Hippocampal formation (tissue), 2 donors: Measurements from ENCODE around the gene FBXW4.

Experiments
- DNase-seq, 2 donors: peaks; one replicate each; lab custom pipeline; 2025; lab: John Stamatoyannopoulos, UW

The FBXW4 gene, protein sequence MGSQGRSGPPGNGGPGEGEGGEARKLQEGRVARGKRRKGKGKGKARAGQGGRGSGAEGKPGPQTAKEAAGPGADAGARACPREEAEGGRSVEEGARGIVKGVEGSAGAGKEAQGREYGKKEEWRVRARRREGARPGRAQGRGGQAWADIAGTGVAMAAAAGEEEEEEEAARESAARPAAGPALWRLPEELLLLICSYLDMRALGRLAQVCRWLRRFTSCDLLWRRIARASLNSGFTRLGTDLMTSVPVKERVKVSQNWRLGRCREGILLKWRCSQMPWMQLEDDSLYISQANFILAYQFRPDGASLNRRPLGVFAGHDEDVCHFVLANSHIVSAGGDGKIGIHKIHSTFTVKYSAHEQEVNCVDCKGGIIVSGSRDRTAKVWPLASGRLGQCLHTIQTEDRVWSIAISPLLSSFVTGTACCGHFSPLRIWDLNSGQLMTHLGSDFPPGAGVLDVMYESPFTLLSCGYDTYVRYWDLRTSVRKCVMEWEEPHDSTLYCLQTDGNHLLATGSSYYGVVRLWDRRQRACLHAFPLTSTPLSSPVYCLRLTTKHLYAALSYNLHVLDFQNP

DNA sequence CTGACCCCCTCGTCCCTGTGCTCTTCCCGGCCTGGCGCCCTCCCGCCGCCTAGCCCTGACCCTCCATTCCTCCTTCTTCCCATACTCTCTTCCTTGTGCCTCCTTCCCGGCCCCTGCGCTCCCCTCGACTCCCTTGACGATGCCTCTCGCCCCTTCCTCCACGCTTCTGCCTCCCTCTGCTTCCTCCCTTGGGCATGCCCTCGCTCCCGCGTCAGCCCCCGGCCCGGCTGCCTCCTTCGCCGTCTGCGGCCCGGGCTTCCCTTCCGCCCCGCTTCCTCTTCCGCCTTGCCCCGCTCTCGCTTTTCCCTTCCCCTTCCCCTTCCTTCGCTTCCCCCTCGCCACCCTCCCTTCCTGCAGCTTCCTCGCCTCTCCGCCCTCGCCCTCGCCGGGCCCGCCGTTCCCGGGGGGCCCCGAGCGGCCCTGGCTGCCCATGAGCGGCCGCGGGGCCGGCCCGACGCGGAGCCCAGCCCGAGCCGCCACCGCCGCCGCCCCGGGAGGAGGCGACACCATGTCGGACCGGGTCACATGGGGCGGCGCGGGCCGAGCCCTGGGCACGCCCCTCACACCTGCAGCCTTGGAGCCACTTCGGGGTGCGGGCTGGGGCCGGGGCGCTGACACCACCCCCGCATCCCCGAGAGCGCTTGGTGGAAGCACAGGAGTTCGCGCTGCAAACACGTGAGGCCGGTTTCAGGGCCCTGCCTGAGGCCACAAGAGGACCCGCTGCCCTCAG, at the start of gene FBXW4:
Gene FBXW4, minus strand, starts transcription at position 497 of the 730 bp plus-strand sequence. Its CDS starts 65 bp downstream, at position 432.
- DNase-seq = peak; percentile 45 to 50

DNA sequence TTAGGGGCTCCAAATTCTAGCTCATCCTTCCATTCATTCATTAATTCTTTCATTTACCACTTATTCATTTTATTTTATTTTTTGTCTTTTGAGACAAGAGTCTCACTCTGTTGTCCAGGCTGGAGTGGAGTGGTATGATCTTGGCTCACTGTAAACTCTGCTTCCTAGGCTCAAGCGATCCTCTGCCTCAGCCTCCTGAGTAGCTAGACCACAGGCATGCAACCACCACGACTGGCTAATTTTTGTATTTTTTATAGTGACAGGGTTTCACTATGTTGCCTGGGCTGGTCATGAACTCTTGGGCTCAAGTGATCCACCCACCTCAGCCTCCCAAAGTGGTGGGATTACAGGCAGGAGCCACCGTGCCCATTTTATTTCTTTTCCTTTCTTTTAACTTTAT, 49.3 kb upstream of the FBXW4 start:
- no peak for DNase-seq

DNA sequence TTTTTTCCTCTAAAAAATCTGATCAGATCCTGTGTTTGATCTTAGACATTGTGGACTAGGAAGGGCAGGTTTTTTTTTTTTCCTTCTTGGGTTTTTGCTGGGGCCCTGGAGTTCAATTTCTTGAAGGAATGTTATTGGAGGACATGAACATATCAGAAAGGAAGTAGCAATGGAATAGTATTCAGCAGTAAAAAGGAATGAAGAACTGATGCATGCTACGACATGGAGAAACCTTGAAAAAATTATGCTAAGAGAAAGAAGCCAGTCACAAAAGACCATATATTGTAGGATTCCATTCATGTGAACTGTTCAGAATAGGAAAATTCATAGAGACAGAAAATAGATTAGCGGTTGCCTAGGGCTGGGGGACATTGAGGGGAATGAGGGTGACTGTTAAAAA, 47.0 kb upstream of the FBXW4 start:
- no peak for DNase-seq

DNA sequence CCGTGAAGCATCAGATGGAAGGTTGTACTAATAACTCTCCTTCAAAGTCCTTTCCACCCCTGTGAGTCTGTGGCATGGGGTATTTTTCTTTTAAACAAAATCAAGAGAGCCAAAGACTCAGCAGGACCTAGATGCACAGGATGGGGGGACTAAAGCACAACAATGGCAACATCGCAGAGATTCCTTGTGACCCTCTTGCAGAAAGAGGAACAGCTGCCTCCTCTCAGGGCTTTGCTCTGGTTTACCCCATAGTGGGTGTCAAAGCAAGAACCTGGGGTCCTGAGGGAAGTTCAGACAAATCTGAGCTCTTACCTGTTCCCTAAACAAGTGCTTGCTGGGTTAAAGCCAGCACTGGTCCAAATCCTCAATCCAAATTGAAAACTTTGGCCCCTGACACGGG, 41.7 kb upstream of the FBXW4 start:
- DNase-seq = no peak

DNA sequence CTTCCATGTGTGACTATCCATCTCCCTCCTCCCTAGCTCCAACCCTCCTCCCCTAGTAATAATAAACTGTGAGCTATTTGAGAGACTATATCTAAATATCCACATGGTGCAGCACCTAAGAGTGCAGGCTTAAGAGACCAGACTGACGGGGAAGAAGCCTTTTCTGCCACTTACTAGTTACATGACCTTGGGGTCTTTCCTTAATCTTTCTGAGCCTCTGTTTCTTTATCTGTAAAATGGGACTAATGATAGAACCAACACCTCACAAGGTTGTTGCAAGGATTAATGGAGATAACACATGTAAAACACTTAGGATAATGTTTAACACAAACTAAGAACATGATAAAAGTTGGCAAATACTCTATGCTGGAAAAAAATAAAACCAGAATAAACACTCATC, 37.1 kb upstream of the FBXW4 start:
- DNase-seq = no peak

DNA sequence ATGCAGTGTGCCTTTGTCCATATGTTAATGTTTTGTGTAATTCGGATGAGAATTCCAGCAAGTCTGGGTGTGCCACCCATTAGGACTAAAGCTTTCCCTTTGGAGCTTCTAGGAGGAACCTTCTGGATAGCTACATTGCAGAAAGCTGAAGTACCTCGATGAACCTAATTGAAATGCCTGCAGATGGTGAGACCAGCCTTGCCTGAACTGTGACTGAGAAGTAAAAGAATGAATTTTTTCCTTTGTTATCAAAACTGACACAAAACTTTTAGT, 31.1 kb upstream of the FBXW4 start:
- DNase-seq = no peak

DNA sequence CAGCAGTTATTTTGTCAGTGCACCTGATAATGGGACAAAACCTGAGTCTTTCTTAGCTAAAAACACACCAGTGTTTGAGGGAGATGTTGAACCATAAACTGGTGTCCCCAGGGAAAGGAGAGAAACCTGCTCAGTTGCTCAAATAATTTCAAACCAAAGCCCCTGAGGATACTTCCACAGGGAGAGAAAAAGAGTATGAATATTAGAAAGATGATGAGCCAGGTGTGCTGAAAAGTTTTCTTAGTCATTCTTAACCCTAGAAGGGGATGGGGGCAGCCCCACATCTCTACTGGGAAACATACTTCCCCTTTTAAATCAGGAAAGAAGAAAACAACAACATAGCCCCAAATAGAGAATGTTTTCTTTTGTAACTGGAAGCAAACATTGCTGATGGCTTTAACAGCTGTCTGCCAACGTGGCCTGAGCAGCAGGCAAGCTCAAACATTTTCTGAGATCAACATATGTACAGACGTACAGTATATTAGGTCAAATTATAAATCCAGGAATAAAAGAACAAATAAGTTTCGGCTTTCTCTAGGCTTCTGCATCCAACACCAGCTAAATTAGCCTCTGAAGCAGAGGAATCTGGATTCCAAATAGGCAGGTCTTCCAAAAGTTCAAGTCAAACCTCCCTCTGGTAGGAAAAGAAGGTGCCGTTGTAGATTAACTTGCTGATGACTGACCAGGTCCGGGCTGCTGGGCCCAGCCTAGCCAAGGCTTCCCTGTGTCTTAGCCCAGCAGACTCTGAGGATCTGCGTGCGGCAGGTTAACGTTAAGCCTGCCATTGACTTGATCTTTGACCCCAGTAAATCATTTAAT, 30.5 kb upstream of the FBXW4 start:
- DNase-seq = no peak

DNA sequence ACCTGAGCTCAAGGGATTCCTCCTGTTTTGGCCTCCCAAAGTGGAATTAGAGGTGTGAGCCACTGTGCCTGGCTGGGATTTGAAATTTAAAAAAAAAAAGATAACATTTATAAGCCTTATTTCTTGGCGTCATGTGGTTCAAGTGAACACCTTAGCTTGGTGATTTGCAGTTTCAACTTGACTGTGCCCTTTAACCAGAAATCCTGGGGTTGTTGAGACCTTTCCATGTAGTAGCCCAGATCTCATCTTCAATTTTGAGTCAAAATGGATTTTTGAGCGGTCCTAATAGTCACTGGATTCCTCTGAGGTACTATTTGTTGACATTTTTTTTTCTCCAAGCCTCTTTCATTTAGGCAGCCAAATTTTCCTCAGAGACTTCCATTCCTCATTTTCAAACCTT, 29.5 kb upstream of the FBXW4 start:
- DNase-seq = no peak

DNA sequence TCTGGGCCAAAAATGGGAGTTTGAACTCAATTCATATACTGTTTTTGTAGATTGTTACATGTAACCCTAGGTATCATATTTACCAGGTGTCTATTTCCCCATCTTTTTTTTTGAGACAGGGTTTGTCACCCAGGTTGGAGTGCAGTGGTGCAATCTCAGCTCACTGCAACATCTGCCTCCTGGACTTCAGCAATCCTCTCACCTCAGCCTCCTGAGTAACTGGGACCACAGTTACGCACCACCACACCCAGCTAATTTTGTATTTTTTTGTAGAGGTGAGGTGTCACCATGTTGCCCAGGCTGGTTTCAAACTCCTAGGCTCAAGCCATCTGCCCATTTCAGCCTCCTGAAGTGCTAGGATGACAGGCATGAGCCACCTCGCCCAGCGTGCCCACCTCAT, 28.2 kb upstream of the FBXW4 start:
- no peak for DNase-seq

DNA sequence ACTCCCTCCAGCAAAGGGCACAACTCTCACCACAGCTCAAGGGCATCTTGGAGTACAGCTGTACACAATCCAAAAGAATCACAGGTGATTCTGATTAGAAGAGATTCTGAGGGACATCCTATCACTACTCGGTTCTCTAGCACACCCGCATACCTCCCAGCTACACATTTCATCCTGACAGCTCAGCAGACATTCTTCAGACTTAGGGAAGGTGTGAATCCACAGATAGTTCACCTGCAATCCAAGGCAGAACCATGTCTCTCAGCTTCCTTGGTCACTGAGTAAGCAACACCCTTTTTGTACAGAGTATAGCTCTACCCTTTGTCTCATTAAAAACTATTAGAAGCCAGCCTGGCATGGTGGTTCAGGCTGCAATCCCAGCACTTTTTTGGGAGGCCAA, 26.8 kb upstream of the FBXW4 start:
- DNase-seq = no peak

DNA sequence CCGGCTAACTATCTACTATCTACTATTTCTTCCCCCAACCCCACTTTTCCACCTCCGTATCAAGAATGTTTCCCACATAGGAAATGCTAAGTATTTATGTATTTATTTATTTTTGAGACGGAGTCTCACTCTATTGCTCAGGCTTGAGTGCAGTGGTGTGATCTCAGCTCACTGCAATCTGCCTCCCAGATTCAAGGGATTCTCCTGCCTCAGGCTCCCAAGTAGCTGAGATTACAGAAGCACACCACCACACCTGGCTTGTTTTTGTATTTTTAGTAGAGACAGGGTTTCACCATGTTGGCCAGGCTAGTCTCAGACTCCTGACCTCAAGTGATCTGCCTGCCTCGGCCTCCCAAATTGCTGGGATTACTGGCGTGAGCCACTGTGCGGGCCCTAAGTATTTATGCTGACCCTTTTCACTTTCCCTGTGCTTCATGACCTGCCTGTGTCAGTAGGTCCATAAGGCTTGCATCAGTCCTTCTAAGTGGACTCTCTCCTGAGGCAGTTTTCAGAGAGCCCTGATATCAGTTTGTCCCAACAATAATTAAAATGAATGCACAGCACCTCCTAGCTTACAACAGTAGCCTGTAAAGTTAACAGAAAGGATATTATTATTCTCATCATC, 25.7 kb upstream of the FBXW4 start:
- DNase-seq = no peak

DNA sequence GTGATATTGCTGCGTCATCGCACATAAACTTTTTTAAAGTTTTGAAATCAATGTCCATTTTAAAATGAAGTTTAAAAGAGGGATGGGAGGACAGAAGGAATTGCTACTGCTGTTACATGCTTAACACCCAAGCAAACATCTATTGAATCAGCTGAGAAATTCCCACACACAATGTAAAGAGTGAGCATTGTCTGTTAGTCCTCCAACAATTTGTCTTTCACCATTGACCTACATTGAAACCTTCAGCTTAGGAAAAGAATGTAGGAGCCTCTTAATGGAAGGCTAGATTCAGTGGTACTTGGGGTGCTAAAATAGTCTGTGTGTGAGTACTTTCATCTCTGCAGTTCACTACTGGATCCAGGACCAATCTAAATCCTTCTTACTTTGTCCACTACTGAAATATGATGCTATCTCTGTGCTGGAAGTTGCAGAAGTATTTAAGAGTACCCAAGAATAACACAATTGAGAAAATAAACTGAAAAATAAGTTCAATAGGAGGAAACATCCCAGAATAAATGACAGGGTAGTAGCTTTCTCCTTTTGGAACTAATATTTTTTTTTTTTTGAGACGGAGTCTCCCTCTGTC, 23.8 kb upstream of the FBXW4 start:
- no peak for DNase-seq

DNA sequence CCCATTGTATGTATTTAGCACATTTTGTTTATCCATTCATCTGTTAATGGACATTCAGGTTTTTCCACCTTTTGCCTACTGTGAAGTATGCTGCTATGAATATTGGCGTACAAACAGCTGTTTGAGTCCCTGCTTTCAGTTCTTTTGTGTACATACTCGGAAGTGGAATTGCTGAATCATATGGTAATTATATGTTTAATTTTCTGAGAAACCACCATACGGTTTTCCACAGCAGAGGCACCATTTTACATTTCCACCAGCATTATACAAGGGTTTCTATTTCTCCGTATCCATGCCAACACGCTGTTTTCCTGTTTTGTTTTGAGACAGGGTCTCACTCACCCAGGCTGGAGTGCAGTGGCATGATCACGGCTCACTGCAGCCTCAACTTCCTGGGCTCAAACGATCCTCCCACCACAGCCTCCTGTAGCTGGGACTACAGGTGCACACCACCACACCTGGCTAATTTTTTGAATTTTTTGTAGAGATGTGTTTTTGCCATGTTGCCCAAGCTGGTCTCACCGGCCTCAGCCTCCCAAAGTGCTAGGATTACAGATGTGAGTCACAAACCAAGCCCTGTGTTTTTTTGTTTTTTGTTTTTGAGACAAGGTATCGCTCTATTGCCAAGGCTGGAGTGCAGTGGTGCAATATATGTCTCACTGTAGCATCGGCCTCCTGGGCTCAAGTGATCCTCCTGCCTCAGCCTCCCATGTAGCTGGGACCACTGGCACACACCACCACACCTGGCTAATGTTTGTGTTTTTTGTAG, 22.1 kb upstream of the FBXW4 start:
- DNase-seq = no peak

DNA sequence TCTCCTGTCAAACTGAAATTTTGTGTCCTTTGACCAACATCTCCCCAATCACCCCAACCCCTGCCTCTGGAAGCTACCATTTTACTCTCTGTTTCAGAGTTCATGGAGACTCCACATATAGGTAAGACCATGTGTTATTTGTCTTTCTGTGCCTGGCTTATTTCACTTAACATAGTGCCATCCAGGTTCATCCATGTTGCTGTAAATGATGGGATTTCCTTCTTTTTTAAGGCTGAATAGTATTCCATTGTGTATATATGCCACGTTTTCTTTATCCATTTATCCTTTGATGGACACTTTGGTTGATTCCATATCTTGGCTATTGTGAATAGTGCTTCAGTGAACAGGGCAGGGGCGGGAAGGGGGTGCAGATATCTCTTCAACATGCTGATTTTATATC, 18.0 kb upstream of the FBXW4 start:
- no peak for DNase-seq

DNA sequence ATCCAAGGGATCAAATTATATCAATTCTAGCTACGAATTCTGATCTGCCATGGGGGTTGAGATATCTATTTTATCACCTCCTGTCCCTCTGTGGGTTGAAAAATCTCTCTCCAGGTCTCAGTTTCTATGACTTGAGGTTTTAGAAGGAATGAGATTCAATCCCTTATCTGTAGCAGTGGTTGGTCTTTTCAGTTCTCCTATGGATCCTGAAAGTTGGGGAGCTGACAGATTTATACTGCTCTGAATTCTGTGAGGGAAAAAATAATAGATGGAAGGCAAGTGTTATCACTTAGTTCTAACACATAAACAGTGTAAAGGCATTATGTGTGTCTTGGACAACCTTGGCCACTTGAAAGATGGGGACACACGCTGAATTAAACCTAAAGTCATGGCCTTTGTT, 15.8 kb upstream of the FBXW4 start:
- DNase-seq = no peak

DNA sequence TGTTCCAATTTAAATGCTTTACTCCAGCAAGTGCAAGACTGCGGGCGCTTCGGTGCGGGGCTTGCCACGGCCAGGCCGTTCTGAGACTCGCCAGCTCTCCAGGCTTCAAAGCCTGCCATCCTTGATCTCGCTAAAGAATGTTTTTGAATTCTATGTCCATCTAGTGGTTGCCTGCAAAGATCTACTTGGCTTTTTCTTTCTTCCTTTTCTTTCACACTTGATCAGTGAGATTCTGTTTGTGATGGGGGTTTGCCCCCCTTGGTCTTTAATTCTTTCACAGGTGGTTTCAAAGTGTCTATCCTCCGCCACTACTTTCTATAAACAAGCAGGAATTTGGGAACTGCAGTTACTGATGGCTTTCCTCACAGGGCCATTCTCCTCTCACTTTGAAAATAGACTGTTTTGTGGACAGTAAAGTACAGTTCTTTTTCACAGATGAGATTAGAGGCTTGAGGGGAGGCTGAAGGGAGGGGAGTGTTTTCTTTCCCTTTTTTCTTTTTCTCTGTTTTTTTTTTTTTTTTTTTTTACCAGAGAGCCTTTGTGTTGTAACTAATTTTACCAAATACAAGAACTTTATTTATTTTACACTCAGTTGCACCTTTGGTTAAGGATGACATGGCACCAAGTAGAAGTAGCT, 15.2 kb upstream of the FBXW4 start:
- no peak for DNase-seq

DNA sequence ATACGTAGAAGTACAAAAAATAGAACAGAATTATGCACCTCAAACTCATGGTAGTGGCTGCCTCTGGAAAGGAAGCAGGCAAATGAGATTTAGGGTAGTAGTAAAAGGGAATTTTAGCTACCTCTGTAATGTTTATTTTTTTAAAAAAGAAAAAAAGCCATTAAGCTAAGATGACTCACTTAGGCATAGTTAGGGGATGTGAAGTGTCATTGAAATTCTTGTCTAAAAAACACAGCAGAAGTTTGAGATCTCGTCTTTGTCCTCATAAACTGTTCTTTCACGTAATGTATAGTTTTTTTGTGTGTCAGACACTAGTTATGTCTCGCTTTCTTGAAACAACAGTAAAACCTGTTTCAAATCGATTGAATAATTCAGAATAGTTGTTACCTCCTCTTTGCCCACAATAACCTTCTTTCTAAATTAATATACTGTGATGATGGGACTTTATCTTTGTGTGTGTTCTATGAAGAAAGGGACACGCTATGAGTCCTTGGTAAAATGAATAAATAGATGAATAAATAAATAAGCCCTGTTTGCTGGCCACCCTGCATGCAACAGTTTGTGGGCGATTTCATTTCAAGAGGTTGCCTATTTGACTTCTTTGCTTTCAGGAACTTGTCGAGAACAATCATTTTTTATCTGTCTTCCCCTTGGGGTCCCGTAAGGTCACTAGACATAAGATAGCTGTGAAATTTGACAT, 14.5 kb upstream of the FBXW4 start:
- DNase-seq = no peak

DNA sequence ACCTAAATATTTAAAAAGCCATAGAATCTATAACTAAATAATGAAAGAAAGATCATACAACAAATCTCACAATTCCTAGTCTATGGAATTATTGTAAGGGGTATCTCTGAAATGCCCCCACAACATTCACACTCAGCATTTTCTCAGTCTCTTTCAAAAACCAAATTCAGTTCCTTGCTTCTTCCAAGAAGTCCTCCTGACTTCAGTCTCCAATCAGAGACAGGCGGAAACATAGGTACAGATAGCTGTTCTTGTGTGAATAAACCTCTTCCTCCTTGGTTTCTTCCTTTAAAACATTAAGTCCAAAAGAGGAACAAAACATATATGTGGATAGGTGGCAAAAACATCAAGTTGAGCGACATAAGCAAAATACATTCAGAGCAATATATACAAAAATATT, 13.9 kb upstream of the FBXW4 start:
- no peak for DNase-seq

DNA sequence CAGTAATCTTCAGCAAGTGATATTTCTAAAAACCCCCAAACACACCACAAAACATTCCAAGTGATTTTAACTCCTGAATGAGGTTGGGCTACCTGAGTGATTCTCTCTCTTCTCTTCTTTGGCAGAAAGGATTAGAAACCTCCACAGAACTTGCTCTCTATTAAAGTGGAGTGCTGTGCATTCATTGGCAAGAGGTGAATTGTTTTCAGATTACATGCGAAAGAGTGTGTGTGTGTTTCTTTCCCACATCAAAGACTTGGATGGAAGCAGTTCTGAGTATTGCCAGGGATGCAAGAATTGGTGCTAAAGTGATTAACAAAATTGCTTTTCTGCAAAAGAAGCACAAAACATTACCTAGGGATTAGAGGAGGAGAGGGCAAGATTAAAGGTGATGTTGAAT, 13.1 kb upstream of the FBXW4 start:
- DNase-seq = no peak

DNA sequence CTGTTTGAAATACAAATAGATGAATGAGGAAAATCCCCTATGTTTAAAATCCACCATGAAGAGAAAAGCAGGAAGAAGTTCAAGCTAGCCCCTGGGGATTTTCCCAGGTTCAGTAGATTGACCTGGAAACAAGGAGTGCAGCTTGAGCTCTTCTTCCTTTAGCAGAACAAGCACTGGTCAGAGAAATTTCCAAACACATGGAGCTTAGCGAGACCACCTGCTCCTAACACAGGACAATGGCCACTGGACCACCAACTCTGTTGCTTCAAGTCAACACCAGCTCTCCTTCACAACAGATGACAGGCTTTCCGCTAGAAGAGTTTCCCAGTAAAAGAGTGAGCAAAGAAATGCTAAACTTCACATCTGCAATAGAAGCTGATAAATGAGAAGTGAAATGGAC, 9.4 kb upstream of the FBXW4 start:
- no peak for DNase-seq
